ENCODE data around the gene OPCML.

The OPCML gene

GRCh38 chr11:132367293-132367692 lies 1165.0 kb downstream of the OPCML start:
- Histone ChIP-seq H3K4me3 (ENCODE audit: low read length) (no peak overlapping the region), H3K79me2 (ENCODE audit: control insufficient read depth, low read length) (no peaks in the 10 kb centered on the region), H3K9me2 (replicated peaks; ENCODE audit: control insufficient read depth, low read length) (no peaks in the 10 kb centered on the region), H3K4me2 (ENCODE audit: low read length) (no peak overlapping the region), H3K9me3 (ENCODE audit: control insufficient read depth, insufficient read depth, low read length) (peaks cover 2% of the 10 kb centered on the region; the same call in 1 of the 2 replicates), H3K27me3 (ENCODE audit: control insufficient read depth, low read length) (no peaks in the 10 kb centered on the region), H3F3A (ENCODE audit: control insufficient read depth, insufficient read depth) (no peaks in the 10 kb centered on the region), H3K36me3 (ENCODE audit: control insufficient read depth, low read length) (no peaks in the 10 kb centered on the region), H4K20me1 (ENCODE audit: control insufficient read depth, insufficient read depth, low read depth, low read length) (no peaks in the 10 kb centered on the region), H3K27ac (ENCODE audit: low read depth, low read length) (no peak overlapping the region), H3K4me1 (ENCODE audit: control insufficient read depth, low read length) (no peaks in the 10 kb centered on the region)
- TF ChIP-seq EZH2phosphoT487 (IDR thresholded peaks at IDR 0.05; ENCODE audit: borderline replicate concordance, low read length) = no peak
- TF ChIP-seq CTCF (IDR thresholded peaks at IDR 0.05; ENCODE audit: low read depth, low read length, poor library complexity, severe bottlenecking) = no peak

GRCh38 chr11:132365650-132366049 lies 1166.7 kb downstream of the OPCML start:
- Histone ChIP-seq H3F3A (ENCODE audit: control insufficient read depth, insufficient read depth) (no peaks in the 10 kb centered on the region), H3K4me3 (ENCODE audit: low read length) (no peak overlapping the region), H3K4me1 (ENCODE audit: control insufficient read depth, low read length) (no peaks in the 10 kb centered on the region), H4K20me1 (ENCODE audit: control insufficient read depth, insufficient read depth, low read depth, low read length) (no peaks in the 10 kb centered on the region), H3K4me2 (ENCODE audit: low read length) (no peak overlapping the region), H3K9me2 (replicated peaks; ENCODE audit: control insufficient read depth, low read length) (no peaks in the 10 kb centered on the region), H3K9me3 (ENCODE audit: control insufficient read depth, insufficient read depth, low read length) (peaks cover 2% of the 10 kb centered on the region; the same call in 1 of the 2 replicates), H3K36me3 (ENCODE audit: control insufficient read depth, low read length) (no peaks in the 10 kb centered on the region), H3K27ac (ENCODE audit: low read depth, low read length) (no peak overlapping the region), H3K79me2 (ENCODE audit: control insufficient read depth, low read length) (no peaks in the 10 kb centered on the region), H3K27me3 (ENCODE audit: control insufficient read depth, low read length) (no peaks in the 10 kb centered on the region)
- TF ChIP-seq EZH2phosphoT487 (IDR thresholded peaks at IDR 0.05; ENCODE audit: borderline replicate concordance, low read length) (no peak), CTCF (IDR thresholded peaks at IDR 0.05; ENCODE audit: low read depth, low read length, poor library complexity, severe bottlenecking) (no peak)

Data from DOHH2 (cell line).